Testis (tissue), 3 donors: Measurements from ENCODE around the gene CES2. TPM values are rescaled to one million over a fixed set of nuclear protein-coding genes. Genes with fewer than 3 reads are reported as not detected.
"Not testable (repeated sequence)": the region's sequence is repeated elsewhere in the genome, so short reads cannot be mapped to it uniquely, and the experiment has no call there.

Source experiments
- DNase-seq: peaks from one replicate; pipeline ENCODE4 v3.0.0-alpha.2; 2019
- H3K27ac ChIP-seq, 2 donors: fragments of 200-600 bp; sonication (generic); one replicate each; pipeline ENCODE4 v1.5.1; 2019
- H3K27me3 ChIP-seq: fragments of 200-600 bp; sonication (generic); one replicate; pipeline ENCODE4 v1.5.1; 2019
- H3K36me3 ChIP-seq: fragments of 200-600 bp; sonication (generic); one replicate; pipeline ENCODE4 v1.5.1; 2017; ENCODE audit warnings: low read depth; ENCODE audit errors: missing control alignments
- H3K4me1 ChIP-seq: fragments of 200-600 bp; sonication (generic); one replicate; pipeline ENCODE4 v1.5.1; 2019
- H3K4me3 ChIP-seq, 2 donors: fragments of 200-600 bp; sonication (generic); one replicate each; pipeline ENCODE4 v1.5.1; 2017 to 2019
- H3K9me3 ChIP-seq: fragments of 200-600 bp; sonication (generic); one replicate; pipeline ENCODE4 v1.5.1; 2017
- CTCF ChIP-seq, 3 experiments: fragments of 450-650 bp in 2 of 3; fragments of 200-600 bp in 1 of 3; sonication (generic) in 1 of 3; IDR thresholded peaks; one replicate each; pipeline ENCODE4 v1.5.1; 2016 to 2019; ENCODE audit warnings: antibody characterized with exemption in 3 of 3, mild to moderate bottlenecking in 2 of 3, moderate library complexity in 1 of 3
- POLR2A ChIP-seq: fragments of 450-650 bp; IDR thresholded peaks from one replicate; pipeline ENCODE4 v1.6.1; 2017; ENCODE audit warnings: antibody characterized with exemption, mild to moderate bottlenecking, moderate library complexity
- WGBS, 2 donors: methylation state at CpG; one replicate each; pipeline ENCODE4 v1.1.5; 2018; 5-methylcytosine and 5-hydroxymethylcytosine counted together
- intact Hi-C: fragments of 100-400 bp; cut with DNase I; formaldehyde crosslinking; loops from one replicate; pipeline ENCODE4 v1.15.1; 2023; ENCODE audit warnings: low total_unique reads
- polyA plus RNA-seq: library from polyadenylated mRNA; stranded (reverse); fragments of 350-450 nt; fragmentation: Illumina TruSeq; extraction: RNeasy Lipid Tissue Mini Kit (QIAGEN cat#74804); gene quantifications from one replicate; pipeline ENCODE4 v1.2.3, GENCODE V29; 2014; ENCODE audit warnings: low read depth, low replicate concordance; ENCODE audit not compliant: insufficient read depth
- total RNA-seq, 2 donors: library from RNA; depleted of rRNA; stranded (reverse); fragments of >200 nt; gene quantifications; one replicate each; pipeline ENCODE4 v1.2.3, GENCODE V29; 2016

CES2 gene
- total and polyA plus RNA-seq, 3 donors from 2014 or later: 34.4 to 51.9 (median 49.1) TPM

- WGBS, 2 donors: 92 to 96% methylated on average over 4 to 5 of the region's 5 CpGs
These were observed 7.7 kb downstream of the CES2 start for GRCh38 chr16:66942981-66943380.

GRCh38 chr16:66943426-66944053, 8.2 kb downstream of the CES2 start:
- WGBS, 2 donors: 88 to 90% methylated on average over 9 to 15 of the region's 15 CpGs
- Histone ChIP-seq H3K9me3 (no peaks in the 10 kb centered on the region), H3K4me1 (peaks cover 9% of the 10 kb centered on the region), H3K36me3 (no peaks in the 10 kb centered on the region), H3K27me3 (no peaks in the 10 kb centered on the region), H3K27ac (no peak overlapping the region), H3K4me3 (no peak overlapping the region)
- no peak for TF ChIP-seq CTCF (IDR thresholded peaks at IDR 0.05)
- intact Hi-C loops: no loop called here
- DNase-seq: no peak

More at GRCh38 chr16:66942981-66943380, 7.7 kb downstream of the CES2 start:
- peaks cover 3% of the 10 kb centered on the region for H3K4me1 ChIP-seq
- H3K27me3 ChIP-seq: no peaks in the 10 kb centered on the region
- no peaks in the 10 kb centered on the region for H3K36me3 ChIP-seq
- no peak overlapping the region for H3K4me3 ChIP-seq
- DNase-seq: no peak
- TF ChIP-seq CTCF (IDR thresholded peaks at IDR 0.05): no peak
- no peak for TF ChIP-seq POLR2A
- intact Hi-C loops: no loop called here
- no peak overlapping the region for H3K27ac ChIP-seq
- no peaks in the 10 kb centered on the region for H3K9me3 ChIP-seq

- H3K4me1 ChIP-seq: peaks cover 14% of the 10 kb centered on the region
- no peak for DNase-seq
- no peaks in the 10 kb centered on the region for H3K27me3 ChIP-seq
- intact Hi-C loops: no loop called here
- 91% methylated on average over 5 of the region's 5 CpGs for WGBS, 2 donors
- H3K4me3 ChIP-seq: no peak overlapping the region
- TF ChIP-seq CTCF (IDR thresholded peaks at IDR 0.05) (no peak), POLR2A (no peak)
- no peaks in the 10 kb centered on the region for H3K9me3 ChIP-seq
- H3K36me3 ChIP-seq: no peaks in the 10 kb centered on the region
- no peak overlapping the region for H3K27ac ChIP-seq
These were observed 8.7 kb downstream of the CES2 start for GRCh38 chr16:66944054-66944441.

- H3K27me3 ChIP-seq, H3K9me3 ChIP-seq, H3K4me3 ChIP-seq, intact Hi-C loops, H3K36me3 ChIP-seq, DNase-seq, H3K27ac ChIP-seq: not testable (repeated sequence)
- 82 to 83% methylated on average over 9 of the region's 9 CpGs for WGBS, 2 donors
- H3K4me1 ChIP-seq: peaks cover 16% of the 10 kb centered on the region
These were observed 9.7 kb downstream of the CES2 start for GRCh38 chr16:66944971-66945370.

GRCh38 chr16:66945939-66946338, 10.6 kb downstream of the CES2 start:
- TF ChIP-seq POLR2A (no peak), CTCF (IDR thresholded peaks at IDR 0.05) (no peak)
- Histone ChIP-seq H3K9me3 (no peaks in the 10 kb centered on the region), H3K4me1 (peaks cover 16% of the 10 kb centered on the region), H3K27me3 (no peaks in the 10 kb centered on the region), H3K4me3 (no peak overlapping the region), H3K27ac (no peak overlapping the region), H3K36me3 (no peaks in the 10 kb centered on the region)
- WGBS, 2 donors: 90 to 91% methylated on average over 4 of the region's 4 CpGs
- intact Hi-C loops: no loop called here
- DNase-seq: no peak
